GM18499 (cell line): ENCODE results near the gene HSP90AB1.
"Not testable (repeated sequence)": the region's sequence is repeated elsewhere in the genome, so short reads cannot be mapped to it uniquely, and the experiment has no call there.

Experiments
- ATAC-seq: cut with Tn5 transposase; IDR thresholded peaks from one replicate; pipeline ENCODE4 v1.9.1; 2021; ENCODE audit warnings: moderate number of reproducible peaks; ENCODE audit not compliant: insufficient read depth, unreplicated experiment

The HSP90AB1 gene

DNA sequence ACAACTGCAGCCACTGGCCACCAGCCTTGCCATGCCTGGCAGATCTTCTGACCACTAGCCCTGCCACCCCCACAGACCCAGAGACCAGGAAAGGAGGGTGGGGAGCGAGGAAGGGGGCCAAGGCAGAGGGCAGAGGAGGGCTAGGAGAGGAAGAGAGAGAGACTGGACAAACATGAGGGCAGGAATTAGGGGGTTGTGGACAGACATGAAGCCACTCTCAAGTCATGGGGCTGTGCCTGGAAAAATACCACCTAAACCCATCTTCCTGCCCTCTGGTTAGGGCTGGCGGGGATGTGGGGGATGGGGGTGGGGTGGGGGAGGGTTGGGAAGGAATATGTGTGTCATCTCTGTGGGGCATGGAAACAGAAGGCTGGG lies 25.0 kb upstream of the HSP90AB1 start:
- no peak for ATAC-seq

- no peak for ATAC-seq
These were observed 24.2 kb upstream of the HSP90AB1 start for GRCh38 chr6:44222486-44223318.

DNA sequence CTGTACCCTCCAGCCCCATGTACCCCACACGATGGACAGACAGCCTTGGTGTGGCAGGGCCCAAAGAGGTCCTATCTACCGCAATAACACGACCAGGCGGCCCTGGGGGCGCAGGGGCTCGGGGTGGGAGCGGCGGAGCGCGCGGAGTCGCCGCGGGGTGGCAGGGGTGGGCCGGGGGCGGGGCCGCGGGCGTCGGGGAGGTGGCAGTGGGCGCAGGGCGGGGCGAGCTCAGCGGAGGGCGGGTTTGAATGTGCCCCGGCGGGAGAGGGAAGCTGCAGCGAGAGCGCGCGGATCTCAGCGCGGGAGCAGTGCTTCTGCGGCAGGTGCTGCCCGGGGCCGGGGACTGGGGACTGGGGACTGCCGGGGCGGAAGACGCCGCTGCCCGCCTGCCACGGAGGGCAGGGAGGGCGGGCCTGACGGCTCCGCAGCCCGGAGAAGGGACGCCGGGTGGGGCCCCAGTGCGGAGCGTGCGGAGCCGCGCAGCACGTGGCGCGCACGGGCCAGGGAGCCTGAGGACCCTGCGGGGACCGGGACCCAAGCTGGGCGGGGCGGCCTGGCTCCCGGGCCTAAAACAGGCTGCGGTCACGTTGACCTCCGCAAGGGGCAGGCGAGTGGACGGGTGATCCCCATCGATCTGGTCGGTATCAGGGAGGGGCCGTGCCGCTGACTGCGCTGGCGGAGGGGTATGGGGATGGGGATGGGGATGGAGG lies 23.4 kb upstream of the HSP90AB1 start, which contains the start of gene SLC29A1:
TSS of gene SLC29A1 (plus strand) at position 277 of the 710 bp plus-strand sequence. CDS start 3,719 bp downstream, outside the sequence.
- ATAC-seq = no peak

DNA sequence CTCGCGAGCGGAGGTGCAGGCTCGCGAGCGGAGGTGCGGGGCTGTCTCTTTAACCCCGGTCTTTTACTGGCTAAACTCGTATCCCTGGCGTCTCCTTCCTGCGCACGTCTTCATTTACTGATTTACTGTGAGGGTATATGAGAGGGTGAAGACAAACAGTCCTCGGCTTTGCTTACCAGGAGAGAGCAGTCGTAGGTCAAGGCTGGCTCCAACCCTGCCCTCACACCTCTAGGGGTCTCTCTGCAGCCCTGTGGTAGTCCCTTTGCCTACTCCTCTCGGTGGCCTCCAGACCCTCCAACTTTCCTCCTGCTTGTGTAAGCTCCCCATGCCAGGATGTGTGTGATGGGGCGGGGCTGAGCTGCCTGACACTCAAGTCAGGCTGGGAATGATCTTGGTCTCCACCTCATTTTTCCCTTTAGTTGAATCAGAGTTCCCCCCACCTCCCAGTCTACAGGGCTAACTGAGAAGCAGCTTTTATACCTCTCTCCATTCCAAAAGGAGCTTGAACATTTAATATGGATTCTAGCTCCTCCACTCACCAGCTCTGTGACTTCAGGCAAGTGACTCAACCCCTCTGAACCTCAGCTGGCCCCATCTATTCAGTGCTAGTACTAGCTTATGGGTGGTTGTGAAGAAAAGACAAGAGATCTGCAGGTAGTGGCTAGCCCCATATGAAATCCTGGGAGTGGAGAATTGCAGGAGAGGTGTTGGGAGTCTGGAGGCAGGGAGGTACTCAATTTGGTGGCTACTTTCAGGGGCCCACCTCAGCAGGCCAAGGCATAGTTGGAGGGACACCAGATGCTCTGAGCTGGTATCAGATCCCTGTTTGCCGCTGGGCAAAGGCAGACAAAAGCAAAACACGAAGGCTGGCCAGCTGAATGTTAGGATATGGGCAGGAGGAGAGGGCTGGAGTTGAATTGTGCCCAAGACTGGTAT lies 22.6 kb upstream of the HSP90AB1 start:
- no peak for ATAC-seq

DNA sequence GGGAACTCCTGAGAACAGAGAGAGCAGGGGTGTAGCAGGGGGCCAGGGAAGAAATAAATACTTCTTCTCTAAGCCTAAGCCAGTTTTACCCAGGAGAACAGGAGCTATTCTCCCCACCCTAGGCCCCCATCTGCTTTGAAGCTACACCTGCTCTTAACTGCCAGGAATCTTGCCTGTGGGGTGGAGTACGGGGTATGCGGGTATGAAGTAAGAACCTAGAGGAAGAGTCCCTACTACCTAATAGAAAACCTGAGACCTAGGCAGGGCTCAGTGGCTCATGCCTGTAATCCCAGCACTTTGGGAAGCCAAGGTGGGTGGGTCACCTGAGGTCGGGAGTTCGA lies 22.0 kb upstream of the HSP90AB1 start:
- no peak for ATAC-seq

DNA sequence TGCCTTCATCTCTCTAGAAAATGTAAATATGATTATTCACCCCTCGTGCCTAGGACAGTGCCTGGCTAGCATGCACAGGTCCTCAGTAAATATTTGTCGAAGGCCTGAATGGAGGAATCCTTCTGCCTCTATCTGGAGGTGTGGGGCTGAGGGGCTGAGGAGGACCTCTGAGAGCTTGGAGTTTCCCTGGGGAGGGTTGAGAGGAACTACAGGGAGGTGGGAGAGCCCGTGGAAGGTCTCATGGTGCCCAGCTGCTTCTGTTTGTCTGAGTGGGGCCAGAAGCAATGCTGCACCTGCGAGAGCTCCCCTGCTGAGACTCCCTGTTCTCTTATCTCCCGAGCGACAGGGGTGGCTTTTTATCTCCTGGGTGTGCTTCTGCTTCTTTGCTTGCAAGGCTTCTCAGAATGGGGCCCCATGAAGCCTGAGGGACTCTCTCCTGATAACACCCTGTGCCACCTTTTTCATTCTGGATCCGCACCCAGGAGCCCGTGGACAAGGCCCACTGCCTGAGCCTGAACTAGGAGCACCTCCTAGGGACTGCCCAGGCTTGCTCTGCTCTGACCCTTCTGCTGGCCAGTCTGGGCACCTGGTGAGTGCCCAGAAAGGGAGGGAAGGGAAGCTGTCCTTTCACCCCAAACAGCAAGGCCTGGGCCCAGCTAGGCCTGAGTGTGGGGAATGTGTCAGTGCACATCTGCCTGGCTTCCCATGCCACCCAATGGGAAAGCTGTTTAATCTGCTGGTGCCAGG lies 21.1 kb upstream of the HSP90AB1 start:
- no peak for ATAC-seq

- ATAC-seq = no peak
These were observed 20.3 kb upstream of the HSP90AB1 start for GRCh38 chr6:44226368-44227147.

- ATAC-seq = no peak
These were observed 19.6 kb upstream of the HSP90AB1 start for GRCh38 chr6:44227148-44227793.

DNA sequence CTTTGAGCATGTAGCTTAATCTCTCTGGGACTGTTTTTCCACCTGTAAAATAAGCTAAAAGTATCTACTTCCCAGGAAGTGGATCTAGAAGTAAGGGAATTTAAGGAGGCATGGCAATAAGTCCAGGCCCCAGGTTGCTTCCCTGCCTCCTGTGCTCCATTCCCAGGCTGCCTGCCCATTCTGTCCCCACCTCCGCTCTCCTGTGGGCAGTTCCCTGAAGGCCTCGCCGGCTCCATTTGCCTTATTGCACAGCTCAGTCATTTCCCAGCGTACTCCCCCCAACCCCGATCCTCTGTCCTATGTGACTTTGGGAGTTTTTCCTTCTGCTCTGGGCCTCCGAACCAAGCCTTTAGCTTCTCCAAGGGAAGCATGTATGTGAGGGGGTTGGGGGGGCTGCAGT lies 18.9 kb upstream of the HSP90AB1 start:
- no peak for ATAC-seq

DNA sequence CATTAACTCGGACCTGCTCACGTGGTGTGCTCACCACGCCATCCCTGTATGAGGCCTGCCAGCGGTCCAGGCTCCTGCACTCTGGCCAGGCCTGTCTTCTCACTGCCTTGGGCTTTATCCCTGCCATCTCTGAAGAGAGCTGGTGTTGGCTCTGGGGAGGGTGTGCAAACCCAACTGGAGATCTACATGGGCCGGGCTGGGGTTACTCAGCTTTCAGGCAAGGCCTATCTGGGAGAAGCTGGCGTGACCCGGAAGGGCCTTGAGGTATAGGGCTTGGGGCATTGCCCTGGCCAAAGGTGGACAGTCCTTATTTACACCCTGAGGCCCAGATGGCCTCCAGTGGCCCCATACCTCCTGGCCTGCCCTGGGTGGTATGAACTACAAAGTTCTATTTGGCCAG lies 18.5 kb upstream of the HSP90AB1 start:
- ATAC-seq = no peak

DNA sequence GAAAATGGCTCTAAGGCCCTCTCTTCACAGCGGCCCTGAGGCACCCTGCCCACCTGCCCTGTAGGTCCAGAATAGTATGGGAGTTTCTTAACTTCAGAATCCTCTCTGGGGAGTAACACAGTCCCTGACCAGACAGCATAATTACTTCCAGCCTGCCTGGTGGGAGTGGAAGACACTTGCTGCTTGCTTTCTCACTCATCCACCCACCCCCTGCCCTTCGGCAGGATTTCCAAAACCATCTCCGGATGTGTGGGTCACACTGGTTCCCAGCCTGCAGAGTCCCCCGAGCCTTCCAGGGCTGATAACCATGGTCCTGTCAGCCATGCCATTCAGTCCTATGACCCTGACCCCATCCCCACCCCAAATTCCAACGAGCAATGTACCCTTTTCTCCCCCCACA lies 18.1 kb upstream of the HSP90AB1 start:
- no peak for ATAC-seq

GRCh38 chr6:44229376-44230033 lies 17.4 kb upstream of the HSP90AB1 start:
- ATAC-seq = no peak

DNA sequence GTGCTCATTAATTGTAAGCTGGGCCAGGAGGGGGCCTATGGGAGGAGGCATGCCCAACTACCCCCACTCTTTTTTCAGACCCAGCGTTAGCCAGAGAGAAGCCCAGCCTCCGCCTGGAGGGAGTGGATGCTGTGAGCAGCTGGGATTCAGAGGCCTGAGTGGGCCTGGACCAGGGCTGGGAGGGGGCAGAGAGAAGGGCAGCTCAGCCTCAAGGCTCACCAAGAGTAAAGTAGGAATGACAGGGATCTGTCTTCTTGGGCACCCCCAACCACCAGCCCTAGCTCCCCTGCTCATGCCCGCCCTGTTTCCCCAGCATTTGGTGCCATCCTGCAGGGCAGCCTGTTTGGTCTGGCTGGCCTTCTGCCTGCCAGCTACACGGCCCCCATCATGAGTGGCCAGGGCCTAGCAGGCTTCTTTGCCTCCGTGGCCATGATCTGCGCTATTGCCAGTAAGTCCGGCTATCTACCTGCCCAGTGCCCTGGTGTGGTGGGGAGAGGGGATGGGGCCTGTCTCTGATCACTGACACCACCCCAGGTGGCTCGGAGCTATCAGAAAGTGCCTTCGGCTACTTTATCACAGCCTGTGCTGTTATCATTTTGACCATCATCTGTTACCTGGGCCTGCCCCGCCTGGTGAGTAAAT lies 16.7 kb upstream of the HSP90AB1 start:
- no peak for ATAC-seq

DNA sequence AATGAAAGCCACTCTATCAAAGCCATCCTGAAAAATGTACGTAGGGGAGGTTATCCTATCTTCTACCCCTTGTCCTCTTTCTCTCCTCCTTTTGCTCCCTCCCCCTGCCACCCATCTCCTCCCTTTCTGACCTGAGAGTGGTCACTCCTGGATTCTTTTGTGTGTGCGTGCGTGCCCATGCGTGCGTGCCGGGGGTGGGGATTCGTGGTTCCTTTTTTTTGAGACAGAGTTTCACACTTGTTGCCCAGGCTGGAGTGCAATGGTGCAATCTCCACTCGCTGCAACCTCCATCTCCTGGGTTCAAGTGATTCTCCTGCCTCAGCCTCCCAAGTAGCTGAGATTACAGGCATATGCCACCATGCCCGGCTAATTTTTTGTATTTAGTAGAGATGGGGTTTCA lies 15.5 kb upstream of the HSP90AB1 start:
- not testable (repeated sequence) for ATAC-seq

DNA sequence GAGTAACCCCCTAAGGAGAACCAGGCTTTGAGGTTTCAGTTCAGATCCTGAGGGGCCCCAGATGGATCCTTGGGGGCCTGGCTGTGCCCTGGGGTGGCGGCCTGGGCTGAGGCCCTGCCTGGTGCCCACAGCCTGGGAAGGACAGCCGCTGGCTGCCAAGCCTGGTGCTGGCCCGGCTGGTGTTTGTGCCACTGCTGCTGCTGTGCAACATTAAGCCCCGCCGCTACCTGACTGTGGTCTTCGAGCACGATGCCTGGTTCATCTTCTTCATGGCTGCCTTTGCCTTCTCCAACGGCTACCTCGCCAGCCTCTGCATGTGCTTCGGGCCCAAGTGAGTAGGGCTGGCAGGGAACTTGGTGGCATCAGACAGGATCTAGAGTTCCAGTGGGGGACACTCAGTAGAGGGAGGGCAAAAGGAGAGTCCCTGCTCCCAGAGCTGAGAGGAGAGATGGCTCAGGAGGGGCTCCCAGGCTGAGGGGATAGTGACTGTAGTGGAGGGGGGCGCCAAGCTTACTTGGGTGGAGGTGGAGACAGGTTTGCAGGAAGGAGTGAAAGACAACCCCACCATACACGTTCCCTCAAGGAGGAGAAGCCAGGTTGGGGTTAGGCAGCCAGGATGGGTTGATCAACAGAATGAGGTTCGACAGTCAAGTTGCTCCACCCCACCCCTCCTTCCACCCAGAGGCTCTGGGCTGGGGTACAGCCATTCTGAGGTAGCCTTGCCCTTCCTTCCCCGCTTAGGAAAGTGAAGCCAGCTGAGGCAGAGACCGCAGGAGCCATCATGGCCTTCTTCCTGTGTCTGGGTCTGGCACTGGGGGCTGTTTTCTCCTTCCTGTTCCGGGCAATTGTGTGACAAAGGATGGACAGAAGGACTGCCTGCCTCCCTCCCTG lies 14.0 kb upstream of the HSP90AB1 start:
- no peak for ATAC-seq

GRCh38 chr6:44233567-44234100 lies 13.3 kb upstream of the HSP90AB1 start:
- no peak for ATAC-seq
